Breast epithelium (tissue), 4 donors: ENCODE measurements around the gene TCFL5. TPM values are rescaled to one million over a fixed set of nuclear protein-coding genes. Genes with fewer than 3 reads are reported as not detected.
A peak's percentile ranks its signal among the peaks of the same experiment; 100 is the strongest.

ENCODE experiments used
- DNase-seq, 2 donors: peaks; one replicate each; pipeline ENCODE4 v3.0.0-alpha.2; 2019; ENCODE audit warnings: low spot score in 2 of 2
- H3K27ac ChIP-seq, 2 donors: fragments of 200-600 bp; sonication (generic) in 1 of 2; one replicate each; pipeline ENCODE4 v1.5.1; 2016 to 2019; ENCODE audit warnings: mild to moderate bottlenecking in 1 of 2
- H3K27me3 ChIP-seq, 2 donors: fragments of 200-600 bp; sonication (generic) in 1 of 2; one replicate each; pipeline versions ENCODE4 v1.5.1 to v1.6.0; 2017 to 2019; ENCODE audit warnings: control low read depth in 1 of 2, mild to moderate bottlenecking in 1 of 2
- H3K36me3 ChIP-seq: fragments of 200-600 bp; one replicate; pipeline ENCODE4 v1.5.1; 2019
- H3K4me1 ChIP-seq, 2 donors: fragments of 200-600 bp; sonication (generic); one replicate each; pipeline ENCODE4 v1.5.1; 2016 to 2019; ENCODE audit warnings: control low read depth in 1 of 2
- H3K4me3 ChIP-seq, 3 donors: fragments of 200-600 bp; sonication (generic); 1 replicate in 2 of 3; 2 replicates in 1 of 3; pipeline ENCODE4 v1.5.1; 2016 to 2019; ENCODE audit warnings: mild to moderate bottlenecking in 3 of 3, moderate library complexity in 2 of 3
- H3K9me3 ChIP-seq, 2 donors: fragments of 200-600 bp; sonication (generic) in 1 of 2; one replicate each; pipeline ENCODE4 v1.5.1; 2016 to 2019; ENCODE audit warnings: control low read depth in 1 of 2
- CTCF ChIP-seq, 3 donors: fragments of 450-650 bp; IDR thresholded peaks; one replicate each; pipeline ENCODE4 v1.5.1; 2016 to 2017; ENCODE audit warnings: antibody characterized with exemption in 3 of 3, mild to moderate bottlenecking in 3 of 3, moderate library complexity in 3 of 3
- POLR2A ChIP-seq: fragments of 450-650 bp; IDR thresholded peaks from one replicate; pipeline ENCODE4 v1.6.1; 2016; ENCODE audit warnings: antibody characterized with exemption, mild to moderate bottlenecking, moderate library complexity
- POLR2AphosphoS5 ChIP-seq, 3 donors: sonication (generic); formaldehyde crosslinking; IDR thresholded peaks; one replicate each; pipeline ENCODE4 v1.6.1; 2017; ENCODE audit warnings: antibody characterized with exemption in 3 of 3
- intact Hi-C: fragments of 100-400 bp; cut with DNase I; formaldehyde crosslinking; loops from one replicate; pipeline ENCODE4 v1.15.1; 2023; ENCODE audit warnings: low total_unique reads
- total RNA-seq, 3 donors: library from RNA; depleted of rRNA; stranded (reverse); fragments of >200 nt; gene quantifications; one replicate each; pipeline ENCODE4 v1.1.0, GENCODE V29; 2016

Gene TCFL5
- total RNA-seq, 3 donors from 2014 or later, result 7.8 to 21.0 (median 12.5) TPM

DNA sequence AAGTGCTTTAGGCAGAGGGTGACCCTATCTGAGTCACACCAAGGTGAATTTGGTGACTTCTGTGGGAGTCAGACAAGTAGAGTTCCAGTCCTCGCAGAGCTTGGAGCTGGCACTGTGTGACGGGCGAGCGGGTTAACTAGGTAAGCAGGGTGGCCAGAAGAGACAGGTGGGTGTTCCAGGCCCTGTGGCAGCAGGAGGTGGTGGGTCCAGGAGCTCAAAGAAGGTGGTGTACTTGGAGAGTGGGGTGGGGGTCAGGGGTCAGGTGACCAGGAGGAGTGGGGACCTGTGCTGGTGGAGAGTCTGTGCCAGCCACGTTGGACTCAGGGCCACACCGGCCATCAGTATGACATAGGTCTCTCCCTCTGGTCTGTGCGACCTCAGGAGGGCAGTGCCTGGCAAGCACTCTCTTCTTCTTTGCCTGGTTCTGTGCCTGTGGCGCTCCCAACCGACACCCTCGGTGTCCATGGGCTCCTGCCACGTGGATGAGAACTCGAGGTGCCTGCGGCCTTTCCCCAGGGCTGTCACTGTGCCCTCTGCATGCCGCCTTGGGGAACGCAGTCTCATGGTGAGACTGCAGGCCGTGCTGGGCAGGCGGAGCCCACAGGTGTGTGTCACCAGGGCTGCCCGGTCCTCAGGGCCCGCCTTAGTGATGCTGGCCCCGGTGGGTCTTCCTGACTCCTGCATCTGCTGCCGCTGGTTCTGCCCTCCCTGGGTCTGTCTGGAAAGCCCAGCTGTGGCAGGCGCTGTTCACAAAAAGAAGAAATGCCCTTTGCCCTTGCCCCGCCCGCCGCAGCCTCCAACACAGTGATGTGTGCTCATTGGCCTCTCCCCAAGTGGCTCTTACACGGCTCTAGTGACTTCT lies 63.7 kb downstream of the TCFL5 start:
- Histone ChIP-seq H3K4me1 (no peaks in the 10 kb centered on the region), H3K36me3 (no peaks in the 10 kb centered on the region), H3K9me3 (no peaks in the 10 kb centered on the region), H3K27ac (peak overlapping the region; percentile 91 to 92), H3K4me3 (peak overlapping the region in 2 of 3 donors; percentile 82 to 83), H3K27me3 (no peaks in the 10 kb centered on the region)
- DNase-seq, result no peak
- TF ChIP-seq POLR2AphosphoS5 (IDR thresholded peaks at IDR 0.05), result no peak
- no peak for TF ChIP-seq POLR2A
- no peak for TF ChIP-seq CTCF (IDR thresholded peaks at IDR 0.05)
- intact Hi-C loops, result no loop called here

DNA sequence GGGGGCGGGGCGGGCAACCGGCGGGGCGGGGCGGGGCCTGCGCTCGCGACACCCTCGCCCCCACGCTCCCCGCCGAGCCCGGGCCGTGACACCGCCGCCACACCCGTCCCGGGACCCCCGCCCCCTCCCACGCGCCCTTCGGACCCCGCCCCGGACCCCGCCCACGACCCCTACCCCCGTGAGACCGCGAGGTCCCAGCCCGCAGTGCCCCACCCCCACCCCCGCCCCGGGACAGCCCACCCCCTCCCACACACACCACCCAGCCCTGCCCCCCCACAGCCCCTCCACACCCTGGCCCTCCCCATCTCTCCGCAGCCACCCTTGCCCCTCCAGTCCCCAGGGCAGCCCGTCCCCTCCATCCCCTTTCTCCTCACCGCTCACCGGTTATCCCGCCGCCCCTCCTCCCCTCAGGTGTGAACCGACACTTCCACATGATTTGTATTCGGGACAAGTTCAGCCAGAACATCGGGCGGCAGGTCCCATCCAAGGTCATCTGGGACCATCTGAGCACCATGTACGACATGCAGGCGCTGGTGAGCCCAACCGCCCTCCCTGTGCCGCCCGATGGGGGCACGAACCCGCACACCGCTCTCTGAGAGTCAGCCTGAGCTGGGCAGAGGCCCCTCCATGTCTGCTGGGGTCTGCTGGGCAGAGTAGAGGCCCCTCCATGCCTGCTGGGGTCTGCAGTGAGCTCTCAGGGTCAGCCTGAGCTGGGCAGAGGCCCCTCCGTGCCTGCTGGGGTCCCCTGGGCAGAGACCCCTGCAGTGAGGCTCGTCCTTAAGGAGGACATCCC lies 64.7 kb downstream of the TCFL5 start:
- peak overlapping the region; percentile 58 to 83 (median 82) for H3K4me3 ChIP-seq
- intact Hi-C loops, result no loop called here
- no peaks in the 10 kb centered on the region for H3K4me1 ChIP-seq
- H3K27ac ChIP-seq, result peak overlapping the region; percentile 91 to 92
- no peaks in the 10 kb centered on the region for H3K27me3 ChIP-seq
- DNase-seq, result no peak
- no peaks in the 10 kb centered on the region for H3K9me3 ChIP-seq
- TF ChIP-seq POLR2A, result no peak
- TF ChIP-seq POLR2AphosphoS5 (IDR thresholded peaks at IDR 0.05), result no peak
- H3K36me3 ChIP-seq, result no peaks in the 10 kb centered on the region

DNA sequence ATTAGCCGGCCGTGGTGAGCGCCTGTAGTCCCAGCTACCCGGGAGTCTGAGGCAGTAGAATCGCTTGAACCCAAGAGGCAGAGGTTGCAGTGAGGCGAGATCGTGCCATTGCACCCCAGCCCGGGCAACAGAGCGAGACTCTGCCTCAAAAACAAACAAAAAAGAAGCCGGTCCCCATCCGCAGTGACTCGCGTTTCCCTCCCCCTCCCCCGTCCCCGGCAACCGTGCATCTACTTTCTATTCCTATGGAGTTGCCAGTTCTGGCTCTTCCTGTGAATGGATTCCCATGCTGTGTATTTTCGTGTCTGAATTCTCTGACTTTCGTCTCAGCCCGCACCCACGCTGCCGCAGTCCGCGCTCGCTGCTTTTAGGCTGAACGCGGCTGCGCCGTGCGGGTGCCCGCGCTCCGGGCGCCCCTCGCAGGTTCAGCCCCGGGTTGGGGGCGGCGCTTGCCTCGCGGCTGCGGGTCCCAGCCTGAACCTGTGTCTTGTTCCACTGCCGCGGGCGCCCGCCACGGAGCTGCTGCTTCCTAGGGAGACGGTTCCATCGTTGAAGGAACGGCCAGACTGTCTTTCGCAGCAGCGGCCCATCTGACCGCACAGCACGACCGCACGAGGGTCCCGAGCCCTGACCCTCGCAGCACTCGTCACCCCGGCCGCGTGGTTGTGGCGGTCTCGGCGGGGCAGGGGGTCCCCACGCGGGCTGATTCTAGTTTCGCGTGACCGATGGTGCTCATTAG lies 66.4 kb downstream of the TCFL5 start:
- peak overlapping the region; percentile 75 to 92 for H3K27ac ChIP-seq
- H3K36me3 ChIP-seq, result no peaks in the 10 kb centered on the region
- no peaks in the 10 kb centered on the region for H3K9me3 ChIP-seq
- no peak for DNase-seq
- TF ChIP-seq POLR2AphosphoS5 (IDR thresholded peaks at IDR 0.05), result peak in 1 of 3 donors; percentile 10
- no peak for TF ChIP-seq POLR2A
- peak in 1 of 3 donors; percentile 6 for TF ChIP-seq CTCF (IDR thresholded peaks at IDR 0.05)
- H3K4me1 ChIP-seq, result no peaks in the 10 kb centered on the region
- no peaks in the 10 kb centered on the region for H3K27me3 ChIP-seq
- H3K4me3 ChIP-seq, result peak overlapping the region; percentile 57 to 83 (median 82)
- intact Hi-C loops, result no loop called here

- Histone ChIP-seq H3K27ac (peak overlapping the region; percentile 88 to 92), H3K9me3 (no peaks in the 10 kb centered on the region), H3K36me3 (no peaks in the 10 kb centered on the region), H3K4me1 (no peaks in the 10 kb centered on the region), H3K27me3 (no peaks in the 10 kb centered on the region), H3K4me3 (peak overlapping the region; percentile 57 to 83 (median 82))
- intact Hi-C loops, result no loop called here
- DNase-seq, result peak; percentile 93 to 96
- TF ChIP-seq CTCF (IDR thresholded peaks at IDR 0.05), result no peak
- TF ChIP-seq POLR2AphosphoS5 (IDR thresholded peaks at IDR 0.05), result peak; percentile 62 to 97 (median 84)
- peak; percentile 69 for TF ChIP-seq POLR2A
Measured at GRCh38 chr20:62794007-62794724, 67.5 kb downstream of the TCFL5 start.

DNA sequence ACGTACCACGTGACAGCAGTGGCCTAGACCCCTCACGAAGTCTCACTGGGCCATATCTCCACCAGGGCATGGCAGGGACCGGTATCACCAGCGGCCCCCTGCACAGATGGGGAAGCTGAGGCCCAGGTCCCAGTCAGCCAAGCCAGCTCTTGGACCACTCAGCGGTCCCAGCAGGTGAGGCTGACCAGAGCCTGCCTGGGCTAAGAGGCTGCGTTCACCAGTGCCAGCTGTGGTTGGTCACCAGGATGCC lies 67.9 kb downstream of the TCFL5 start:
- H3K4me1 ChIP-seq, result no peaks in the 10 kb centered on the region
- no peaks in the 10 kb centered on the region for H3K9me3 ChIP-seq
- no peaks in the 10 kb centered on the region for H3K27me3 ChIP-seq
- H3K4me3 ChIP-seq, result peak overlapping the region; percentile 35 to 83 (median 82)
- TF ChIP-seq CTCF (IDR thresholded peaks at IDR 0.05), result no peak
- no peak for TF ChIP-seq POLR2AphosphoS5 (IDR thresholded peaks at IDR 0.05)
- no peak for TF ChIP-seq POLR2A
- DNase-seq, result no peak
- H3K27ac ChIP-seq, result peak overlapping the region; percentile 88 to 92
- no peaks in the 10 kb centered on the region for H3K36me3 ChIP-seq
- intact Hi-C loops, result no loop called here
